HL-60 (cell line): Measurements from ENCODE around the gene MALRD1.

Experiments
- POLR2AphosphoS5 ChIP-seq: IDR thresholded peaks from 2 replicates; pipeline ENCODE4 v1.6.1; 2012; ENCODE audit warnings: low read depth
- TF ChIP-seq, protein P1 (sequence below): IDR thresholded peaks from one replicate; pipeline ENCODE4 v1.5.1; 2011; ENCODE audit warnings: low read length, control low read depth, inconsistent platforms; ENCODE audit not compliant: insufficient read depth

DNA sequence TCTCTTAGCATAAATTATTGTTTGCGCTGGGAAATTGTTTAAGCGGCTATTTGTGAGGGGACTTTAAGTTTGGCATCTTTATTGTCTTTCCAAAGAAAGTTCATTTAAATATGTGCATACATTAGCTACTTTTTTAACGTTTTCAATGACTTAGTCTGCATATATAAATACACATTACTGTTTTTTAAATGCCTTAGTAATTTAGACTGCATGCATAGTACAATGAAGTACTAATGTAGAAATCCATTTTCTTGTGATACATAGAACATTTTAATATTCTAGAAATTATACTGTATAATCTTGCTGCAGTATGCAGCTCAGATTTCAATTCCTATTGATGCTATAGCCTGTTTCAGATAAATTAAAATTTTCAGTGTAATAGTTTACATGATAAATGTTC is 325.4 kb downstream of the MALRD1 start:
- TF ChIP-seq POLR2AphosphoS5 = no peak
- TF ChIP-seq, protein P1, sequence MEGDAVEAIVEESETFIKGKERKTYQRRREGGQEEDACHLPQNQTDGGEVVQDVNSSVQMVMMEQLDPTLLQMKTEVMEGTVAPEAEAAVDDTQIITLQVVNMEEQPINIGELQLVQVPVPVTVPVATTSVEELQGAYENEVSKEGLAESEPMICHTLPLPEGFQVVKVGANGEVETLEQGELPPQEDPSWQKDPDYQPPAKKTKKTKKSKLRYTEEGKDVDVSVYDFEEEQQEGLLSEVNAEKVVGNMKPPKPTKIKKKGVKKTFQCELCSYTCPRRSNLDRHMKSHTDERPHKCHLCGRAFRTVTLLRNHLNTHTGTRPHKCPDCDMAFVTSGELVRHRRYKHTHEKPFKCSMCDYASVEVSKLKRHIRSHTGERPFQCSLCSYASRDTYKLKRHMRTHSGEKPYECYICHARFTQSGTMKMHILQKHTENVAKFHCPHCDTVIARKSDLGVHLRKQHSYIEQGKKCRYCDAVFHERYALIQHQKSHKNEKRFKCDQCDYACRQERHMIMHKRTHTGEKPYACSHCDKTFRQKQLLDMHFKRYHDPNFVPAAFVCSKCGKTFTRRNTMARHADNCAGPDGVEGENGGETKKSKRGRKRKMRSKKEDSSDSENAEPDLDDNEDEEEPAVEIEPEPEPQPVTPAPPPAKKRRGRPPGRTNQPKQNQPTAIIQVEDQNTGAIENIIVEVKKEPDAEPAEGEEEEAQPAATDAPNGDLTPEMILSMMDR = no peak
